Measurements from ENCODE around the gene MATK.

- TF ChIP-seq, protein P1, sequence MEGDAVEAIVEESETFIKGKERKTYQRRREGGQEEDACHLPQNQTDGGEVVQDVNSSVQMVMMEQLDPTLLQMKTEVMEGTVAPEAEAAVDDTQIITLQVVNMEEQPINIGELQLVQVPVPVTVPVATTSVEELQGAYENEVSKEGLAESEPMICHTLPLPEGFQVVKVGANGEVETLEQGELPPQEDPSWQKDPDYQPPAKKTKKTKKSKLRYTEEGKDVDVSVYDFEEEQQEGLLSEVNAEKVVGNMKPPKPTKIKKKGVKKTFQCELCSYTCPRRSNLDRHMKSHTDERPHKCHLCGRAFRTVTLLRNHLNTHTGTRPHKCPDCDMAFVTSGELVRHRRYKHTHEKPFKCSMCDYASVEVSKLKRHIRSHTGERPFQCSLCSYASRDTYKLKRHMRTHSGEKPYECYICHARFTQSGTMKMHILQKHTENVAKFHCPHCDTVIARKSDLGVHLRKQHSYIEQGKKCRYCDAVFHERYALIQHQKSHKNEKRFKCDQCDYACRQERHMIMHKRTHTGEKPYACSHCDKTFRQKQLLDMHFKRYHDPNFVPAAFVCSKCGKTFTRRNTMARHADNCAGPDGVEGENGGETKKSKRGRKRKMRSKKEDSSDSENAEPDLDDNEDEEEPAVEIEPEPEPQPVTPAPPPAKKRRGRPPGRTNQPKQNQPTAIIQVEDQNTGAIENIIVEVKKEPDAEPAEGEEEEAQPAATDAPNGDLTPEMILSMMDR (IDR thresholded peaks at IDR 0.05) = no peak
- TF ChIP-seq EZH2 (IDR thresholded peaks at IDR 0.05; ENCODE audit: borderline replicate concordance, insufficient read depth, low read depth, low read length, poor library complexity, severe bottlenecking) = no peak
Observed at GRCh38 chr19:3821156-3821555, 35.0 kb upstream of the MATK start.

All from B cell (primary cell).